Brain microvascular endothelial cell (primary cell): ENCODE results near the gene SRBD1.

Experiments used
- DNase-seq: peaks from one replicate; pipeline ENCODE4 v3.0.0-alpha.2; 2020
- H3K27ac ChIP-seq: fragments of 250-450 bp; sonication (Bioruptor Pico); 2 replicates; pipeline ENCODE4 v1.5.1; 2020; ENCODE audit warnings: mild to moderate bottlenecking, moderate library complexity
- H3K27me3 ChIP-seq: fragments of 250-450 bp; sonication (Bioruptor Pico); replicated peaks from 2 replicates; pipeline ENCODE4 v1.5.1; 2020; ENCODE audit warnings: mild to moderate bottlenecking
- H3K36me3 ChIP-seq: fragments of 250-450 bp; sonication (Bioruptor Pico); replicated peaks from 2 replicates; pipeline ENCODE4 v1.5.1; 2020; ENCODE audit warnings: mild to moderate bottlenecking
- H3K4me3 ChIP-seq: 2 replicates; pipeline ENCODE4 v1.5.1; 2011; ENCODE audit warnings: low read depth, mild to moderate bottlenecking, control low read depth, low read length, moderate library complexity
- in situ Hi-C: cut with HindIII; loops from 2 replicates; pipeline ENCODE4 v1.10.0; 2017; ENCODE audit warnings: low sequenced_read_pairs, low pct_ligation_motif_present
- TF ChIP-seq, protein P1 (sequence below): IDR thresholded peaks from 2 replicates; pipeline ENCODE4 v1.5.1; 2011; ENCODE audit warnings: low read depth, mild to moderate bottlenecking, moderate library complexity, low read length, control low read depth, inconsistent platforms; ENCODE audit errors: missing control alignments

SRBD1 gene

GRCh38 chr2:45647986-45648520 is 37.0 kb upstream of the SRBD1 start:
- in situ Hi-C loops = loop anchor here (25.0 kb wide), 1 partner anchor 289 kb away; no protein-coding TSS in a partner anchor

DNA sequence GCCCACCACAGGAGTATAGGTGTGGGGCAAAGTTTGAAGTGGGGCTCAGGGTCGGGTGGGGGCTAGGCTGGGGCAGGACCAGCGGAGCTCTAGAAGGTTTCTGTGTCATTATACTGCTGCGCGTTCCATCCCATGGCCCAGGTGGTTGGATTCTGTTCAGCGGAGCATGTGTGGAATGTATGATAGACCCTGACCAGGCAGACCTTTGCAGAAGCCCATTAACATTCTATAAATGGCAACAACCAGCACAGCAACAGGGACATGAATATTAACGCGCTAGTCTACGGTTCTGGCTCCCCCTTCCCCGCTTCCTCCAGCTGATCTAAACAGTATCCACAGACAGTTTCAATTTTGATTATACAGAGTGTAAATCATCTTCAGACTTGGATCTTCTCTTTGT is 36.3 kb upstream of the SRBD1 start:
- H3K27me3 ChIP-seq = no peaks in the 10 kb centered on the region
- no peak overlapping the region for H3K4me3 ChIP-seq
- no peaks in the 10 kb centered on the region for H3K36me3 ChIP-seq
- DNase-seq = no peak
- H3K27ac ChIP-seq = no peak overlapping the region
- TF ChIP-seq, protein P1, sequence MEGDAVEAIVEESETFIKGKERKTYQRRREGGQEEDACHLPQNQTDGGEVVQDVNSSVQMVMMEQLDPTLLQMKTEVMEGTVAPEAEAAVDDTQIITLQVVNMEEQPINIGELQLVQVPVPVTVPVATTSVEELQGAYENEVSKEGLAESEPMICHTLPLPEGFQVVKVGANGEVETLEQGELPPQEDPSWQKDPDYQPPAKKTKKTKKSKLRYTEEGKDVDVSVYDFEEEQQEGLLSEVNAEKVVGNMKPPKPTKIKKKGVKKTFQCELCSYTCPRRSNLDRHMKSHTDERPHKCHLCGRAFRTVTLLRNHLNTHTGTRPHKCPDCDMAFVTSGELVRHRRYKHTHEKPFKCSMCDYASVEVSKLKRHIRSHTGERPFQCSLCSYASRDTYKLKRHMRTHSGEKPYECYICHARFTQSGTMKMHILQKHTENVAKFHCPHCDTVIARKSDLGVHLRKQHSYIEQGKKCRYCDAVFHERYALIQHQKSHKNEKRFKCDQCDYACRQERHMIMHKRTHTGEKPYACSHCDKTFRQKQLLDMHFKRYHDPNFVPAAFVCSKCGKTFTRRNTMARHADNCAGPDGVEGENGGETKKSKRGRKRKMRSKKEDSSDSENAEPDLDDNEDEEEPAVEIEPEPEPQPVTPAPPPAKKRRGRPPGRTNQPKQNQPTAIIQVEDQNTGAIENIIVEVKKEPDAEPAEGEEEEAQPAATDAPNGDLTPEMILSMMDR = no peak
- in situ Hi-C loops = loop anchor here (25.0 kb wide), 1 partner anchor 290 kb away; no protein-coding TSS in a partner anchor

More at GRCh38 chr2:45647986-45648520, 37.0 kb upstream of the SRBD1 start:
- H3K27me3 ChIP-seq = no peaks in the 10 kb centered on the region
- no peak overlapping the region for H3K4me3 ChIP-seq
- TF ChIP-seq, protein P1 = no peak
- no peaks in the 10 kb centered on the region for H3K36me3 ChIP-seq
- DNase-seq = no peak
- no peak overlapping the region for H3K27ac ChIP-seq

GRCh38 chr2:45646289-45646688 is 35.2 kb upstream of the SRBD1 start:
- TF ChIP-seq, protein P1 = no peak
- H3K4me3 ChIP-seq = no peak overlapping the region
- in situ Hi-C loops = loop anchor here (25.0 kb wide), 1 partner anchor 291 kb away; no protein-coding TSS in a partner anchor
- H3K36me3 ChIP-seq = no peaks in the 10 kb centered on the region
- no peaks in the 10 kb centered on the region for H3K27me3 ChIP-seq
- no peak for DNase-seq
- H3K27ac ChIP-seq = no peak overlapping the region

DNA sequence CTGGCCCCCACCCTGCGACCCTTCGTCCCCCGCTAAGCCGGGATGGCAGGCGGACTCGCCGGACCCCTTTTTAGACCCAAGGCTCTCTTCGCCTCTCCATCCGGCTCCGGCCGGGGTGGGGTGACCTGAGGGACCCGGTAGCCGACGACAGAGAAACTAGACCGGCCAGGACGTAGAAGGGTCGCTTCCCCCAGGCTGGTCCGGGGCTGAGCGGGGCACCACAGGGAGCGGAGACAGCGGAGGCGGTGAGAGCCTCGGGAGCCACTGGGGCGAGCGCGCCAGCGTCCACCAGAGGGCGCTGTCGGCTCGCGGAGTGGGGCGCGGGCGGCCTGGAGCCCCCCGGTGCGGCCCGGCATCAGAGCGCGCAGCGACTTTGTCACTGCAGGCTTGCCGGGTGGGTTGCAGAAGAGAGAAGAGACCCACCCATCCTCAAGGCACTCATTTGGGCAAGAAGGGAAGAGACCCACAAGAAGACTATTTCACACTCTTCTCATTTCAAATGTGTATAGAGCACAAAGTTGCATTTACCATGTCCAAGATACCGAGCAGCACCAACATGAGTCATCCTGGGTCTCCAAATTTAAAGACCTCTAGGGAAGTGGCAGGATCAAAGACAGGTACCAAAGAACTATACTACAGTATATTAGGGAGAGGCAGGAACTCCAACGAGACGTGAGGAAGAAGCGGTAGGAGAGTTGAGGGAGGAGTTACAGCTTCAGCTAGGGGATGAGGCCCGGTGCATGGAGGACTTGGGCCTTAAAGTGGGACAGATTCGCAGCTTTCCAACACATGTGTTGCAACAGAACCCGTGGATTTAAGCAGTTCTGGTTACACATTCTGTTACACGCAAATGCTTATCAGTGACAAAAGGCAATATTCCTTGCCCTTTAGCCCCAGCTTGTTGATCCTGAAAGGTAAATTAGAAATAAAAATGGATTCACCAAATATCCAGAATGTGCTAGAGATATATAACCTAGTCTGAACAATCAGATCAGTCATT is 32.8 kb upstream of the SRBD1 start:
- TF ChIP-seq, protein P1 = peak; percentile 63
- no peak for DNase-seq
- Histone ChIP-seq H3K4me3 (peak overlapping the region; percentile 61), H3K27ac (no peak overlapping the region), H3K27me3 (no peaks in the 10 kb centered on the region), H3K36me3 (no peaks in the 10 kb centered on the region)
- in situ Hi-C loops = loop anchor here (25.0 kb wide), 1 partner anchor 293 kb away; no protein-coding TSS in a partner anchor

GRCh38 chr2:45643095-45643494 is 32.0 kb upstream of the SRBD1 start:
- no peak for DNase-seq
- H3K4me3 ChIP-seq = peak overlapping the region; percentile 61
- no peaks in the 10 kb centered on the region for H3K36me3 ChIP-seq
- H3K27ac ChIP-seq = no peak overlapping the region
- TF ChIP-seq, protein P1 = no peak
- H3K27me3 ChIP-seq = no peaks in the 10 kb centered on the region
- in situ Hi-C loops = loop anchor here (25.0 kb wide), 1 partner anchor 294 kb away; no protein-coding TSS in a partner anchor
